CD4-positive, alpha-beta T cell treated with Interferon alpha-2 for 1 hour (primary cell): Measurements from ENCODE around the gene CA5A.

ENCODE experiments used
- DNase-seq, 2 donors: peaks; one replicate each; pipeline ENCODE4 v3.0.0-alpha.2; 2020 to 2022

Gene CA5A

DNA sequence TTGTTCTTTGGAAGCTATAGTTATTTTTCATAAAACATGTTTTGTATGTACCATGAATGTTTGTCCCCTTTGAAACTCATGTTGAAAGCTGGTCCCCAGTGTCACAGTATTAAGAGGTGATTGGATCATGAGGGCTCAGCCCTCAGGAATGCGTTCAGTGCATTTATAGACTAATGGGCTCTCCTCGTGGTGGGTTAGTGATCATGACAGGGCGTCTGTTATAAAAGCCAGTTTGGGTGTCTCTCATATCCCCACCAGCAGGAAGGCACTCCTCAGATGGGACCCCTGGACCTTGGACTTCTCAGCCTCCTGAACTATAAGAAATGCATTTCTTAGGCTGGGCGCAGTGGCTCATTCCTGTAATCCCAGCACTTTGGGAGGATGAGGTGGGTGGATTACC is 25.3 kb upstream of the CA5A start:
- DNase-seq = no peak

DNA sequence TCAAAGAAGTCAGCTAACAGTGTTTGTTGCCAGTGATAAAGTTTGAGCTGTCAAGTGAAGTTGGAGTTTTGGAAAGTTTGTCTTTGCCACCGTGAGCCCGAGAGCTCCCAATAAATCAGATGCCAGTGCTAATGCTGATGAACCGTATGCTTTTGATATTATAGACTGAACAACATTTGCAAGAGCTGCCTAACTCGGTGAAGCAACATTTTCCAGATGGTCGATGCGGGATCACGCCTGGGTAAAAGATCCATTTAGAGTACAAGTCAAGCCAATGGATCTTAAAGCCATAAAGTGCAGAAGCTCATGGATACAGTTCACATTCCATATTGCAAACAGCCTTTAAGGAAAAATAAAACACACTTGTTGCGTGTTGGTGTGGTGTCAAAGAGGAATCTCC is 24.5 kb upstream of the CA5A start:
- DNase-seq = no peak

DNA sequence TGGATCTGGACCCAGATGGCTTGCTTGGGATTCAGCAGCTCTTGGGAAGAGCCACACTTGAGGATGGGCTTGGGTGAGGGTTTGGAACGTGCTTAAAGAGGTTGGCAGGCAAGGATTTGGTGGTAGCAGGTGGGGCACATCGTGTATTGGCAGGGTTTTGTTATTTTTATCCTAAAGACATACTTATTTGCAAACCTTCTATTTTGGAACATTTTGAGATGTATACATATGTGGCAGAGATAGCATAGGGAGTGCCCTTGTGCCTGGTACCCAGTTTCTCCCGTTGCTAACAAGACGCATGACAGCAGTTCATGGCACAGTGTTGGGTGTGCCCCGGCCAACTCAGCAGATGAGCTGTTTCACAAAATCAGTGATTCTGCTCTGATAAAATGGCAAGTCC is 24.0 kb upstream of the CA5A start:
- DNase-seq = no peak

DNA sequence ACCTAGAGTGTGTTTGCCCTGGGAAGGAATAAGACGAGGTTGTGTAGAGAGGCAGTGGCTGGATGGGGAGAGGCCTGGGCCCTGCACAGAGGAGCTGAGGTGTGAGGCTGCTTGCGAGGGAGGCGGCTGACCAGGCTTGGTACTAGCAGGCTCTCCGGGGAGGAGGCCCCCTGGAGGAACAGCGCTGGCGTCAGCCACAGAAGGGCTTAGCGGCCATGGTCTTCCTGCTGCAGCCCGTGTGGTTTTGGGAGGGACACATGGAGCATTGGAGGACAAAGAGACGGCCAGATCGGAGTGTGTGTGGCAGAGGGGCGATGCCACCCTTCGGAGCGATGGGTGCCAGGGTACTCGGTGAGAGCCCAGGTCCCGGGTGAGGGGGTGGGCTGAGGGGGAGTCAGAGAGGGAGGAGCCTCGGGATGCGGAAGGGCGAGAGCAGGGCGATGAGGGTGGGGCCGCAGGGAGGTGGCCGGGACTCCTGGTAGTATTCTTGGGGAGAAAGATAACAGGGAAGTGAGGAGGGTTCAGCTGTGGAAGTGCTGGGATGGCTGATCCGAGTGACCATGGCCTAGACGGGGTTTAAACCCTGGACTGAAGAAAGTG is 23.2 kb upstream of the CA5A start:
- DNase-seq = no peak

DNA sequence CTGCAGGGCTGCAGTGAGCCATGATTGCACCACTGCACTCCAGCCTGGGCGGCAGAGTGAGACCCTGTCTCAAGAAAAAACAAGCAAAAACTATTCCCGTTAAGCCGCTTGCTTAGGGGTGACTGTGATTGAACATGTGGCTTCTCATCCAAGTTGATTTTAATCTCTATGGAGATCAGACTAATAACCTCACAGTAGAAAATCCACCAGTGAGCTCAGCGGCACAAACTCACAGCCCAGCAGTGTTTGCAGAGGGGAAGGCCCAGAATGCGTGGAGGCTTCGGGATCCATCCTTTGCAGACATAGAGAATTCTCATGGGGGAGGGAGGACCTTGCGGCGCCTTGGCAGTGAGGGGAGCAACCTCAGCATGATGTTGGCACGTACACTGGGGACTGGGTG is 22.3 kb upstream of the CA5A start:
- no peak for DNase-seq

DNA sequence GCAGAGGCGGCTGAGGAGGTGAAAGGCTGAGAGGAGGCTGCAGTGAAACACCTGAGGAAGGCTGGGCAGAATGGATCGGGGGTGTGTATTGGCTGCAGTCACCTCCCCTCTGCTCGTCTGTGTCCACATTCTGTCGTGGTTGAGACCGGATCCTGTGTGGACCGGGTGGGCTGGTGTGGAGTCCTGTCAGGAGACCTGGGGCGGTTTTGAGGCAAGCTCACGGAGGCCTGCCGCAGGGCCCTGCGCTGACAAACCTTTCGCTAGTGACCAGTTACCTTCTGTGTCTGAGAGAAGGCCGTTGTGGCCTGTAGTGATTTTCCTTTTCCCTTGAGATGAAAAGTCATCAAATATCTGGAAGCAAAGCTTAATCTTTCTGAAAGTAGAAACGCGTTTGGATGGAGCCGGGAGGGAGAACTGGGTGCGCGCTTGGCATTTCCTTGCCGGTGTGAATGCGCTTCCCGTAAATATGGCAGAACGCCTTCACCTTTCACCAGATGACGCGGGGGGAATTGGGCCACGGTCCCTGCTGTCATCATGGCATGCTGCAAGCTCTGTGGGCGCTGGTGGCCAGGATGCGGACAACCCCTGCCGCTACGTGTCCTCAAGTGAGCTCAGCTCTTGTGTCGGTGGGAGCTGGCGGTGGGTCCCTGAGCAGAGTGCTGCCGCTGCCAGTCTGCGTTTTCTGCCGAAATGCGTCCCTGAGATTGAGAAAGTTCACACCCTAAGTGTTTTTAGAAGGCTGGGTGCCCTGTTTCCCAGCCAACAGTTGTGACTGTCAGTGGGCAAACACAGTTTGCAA is 21.2 kb upstream of the CA5A start:
- no peak for DNase-seq

DNA sequence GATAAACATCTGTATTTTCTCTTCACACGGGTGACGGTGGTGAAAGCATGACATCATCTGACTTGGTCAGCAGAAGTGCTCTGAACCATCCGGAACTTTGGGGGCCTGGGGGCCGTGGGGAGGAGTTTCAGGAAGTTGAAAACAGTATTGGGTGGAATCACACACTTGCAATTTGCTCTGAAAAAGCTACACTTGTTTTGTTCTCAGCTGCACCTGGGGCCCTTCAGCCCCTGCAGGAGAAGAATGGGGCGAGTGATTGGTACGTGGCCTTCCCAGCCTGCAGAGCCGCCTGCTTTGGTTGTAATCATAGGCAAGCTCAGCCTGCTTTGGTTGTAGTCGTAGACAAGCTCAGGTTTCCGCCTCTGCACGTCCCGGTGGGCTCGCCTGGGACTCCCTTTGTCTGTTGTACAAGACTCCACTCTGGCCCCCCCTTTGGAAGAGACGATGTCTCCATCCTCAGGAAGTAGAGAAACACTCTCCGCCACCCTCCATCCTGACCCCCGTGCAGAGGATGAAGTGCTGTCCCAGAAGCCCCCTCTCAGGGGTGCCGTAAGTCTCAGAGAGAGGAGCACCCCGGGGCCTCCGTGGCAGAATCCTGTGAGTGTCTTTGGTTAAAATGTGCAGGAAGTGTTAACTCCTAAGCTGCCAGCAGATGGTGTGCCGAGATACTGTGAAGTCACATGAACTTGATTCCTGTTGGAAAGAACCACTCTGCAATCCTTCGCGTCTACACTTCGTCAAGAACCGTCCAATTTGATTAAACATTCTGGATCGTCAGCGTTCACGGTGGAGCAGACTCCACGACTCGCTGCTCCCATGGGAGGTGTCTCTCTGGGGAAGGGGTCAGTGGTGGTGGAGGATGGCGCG is 20.3 kb upstream of the CA5A start:
- peak; percentile 80 to 84 for DNase-seq

DNA sequence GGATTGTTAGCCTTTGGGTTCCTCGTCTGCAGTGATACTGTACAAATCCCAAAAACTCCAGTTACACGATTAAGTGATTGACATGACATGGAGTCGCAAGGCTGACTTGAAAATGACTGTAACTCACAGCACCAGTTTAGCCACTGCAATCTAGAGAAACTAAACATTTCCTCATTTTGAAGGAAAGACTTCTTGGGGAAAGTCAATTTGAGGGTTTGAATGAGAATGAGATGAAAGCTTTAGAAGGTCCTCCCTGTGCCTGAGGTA is 19.7 kb upstream of the CA5A start:
- no peak for DNase-seq

DNA sequence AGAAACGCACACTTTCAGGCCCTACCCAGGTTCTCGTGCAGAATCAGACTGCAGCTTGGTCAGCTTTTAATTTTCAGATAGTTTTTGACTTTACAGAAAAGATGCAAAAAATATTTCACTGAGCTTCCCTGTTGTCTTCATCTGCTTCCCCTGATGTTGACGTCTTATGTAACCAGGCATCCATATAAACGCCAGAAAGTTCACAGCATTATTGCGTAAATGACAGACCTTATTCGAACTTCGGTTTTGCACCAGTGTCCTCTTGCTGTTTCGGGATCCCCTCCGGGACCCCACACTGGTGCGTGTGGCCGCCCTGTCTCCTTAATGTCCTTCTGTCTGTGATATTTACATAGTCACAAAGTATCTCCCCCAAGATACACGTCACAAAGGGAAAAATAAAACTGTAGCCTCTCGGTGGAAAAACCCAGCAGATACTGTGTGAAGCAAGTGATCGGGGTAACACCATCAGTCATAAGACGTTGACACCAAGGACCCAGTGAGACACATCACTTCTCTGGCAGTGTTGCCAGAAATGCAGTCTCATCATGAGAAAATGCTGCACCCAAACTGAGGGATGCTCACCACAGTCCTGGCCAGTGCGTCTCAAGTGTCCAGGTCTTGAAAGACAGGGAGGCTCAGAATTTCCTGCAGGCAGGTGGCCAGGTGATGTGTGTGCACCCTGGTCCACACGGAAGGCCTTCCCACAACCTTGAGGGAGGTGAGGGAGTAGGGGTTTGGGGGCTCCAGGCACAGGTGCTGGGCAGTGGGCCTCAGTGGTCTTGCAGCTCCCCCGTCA is 19.2 kb upstream of the CA5A start:
- peak in 1 of 2 donors; percentile 18 for DNase-seq

DNA sequence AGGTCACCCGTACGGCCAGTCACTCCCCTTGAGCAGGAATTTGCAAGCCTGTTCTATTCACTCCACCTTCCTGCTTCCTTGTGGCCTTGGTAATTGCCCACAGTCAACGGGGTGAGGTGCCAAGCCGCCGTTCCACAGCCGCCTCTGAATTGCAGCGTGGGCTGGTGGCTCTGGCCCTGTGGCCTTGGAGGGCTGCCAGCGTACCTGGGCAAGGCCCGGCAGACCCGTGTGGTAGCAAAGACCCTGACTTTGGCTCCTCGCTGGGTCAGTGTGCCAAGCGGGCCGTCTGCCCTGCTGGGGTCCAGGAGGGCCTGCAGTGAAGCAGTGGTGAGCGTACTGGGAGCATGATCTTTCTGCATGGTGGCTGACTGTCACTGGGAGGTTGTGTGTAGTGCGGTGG is 18.5 kb upstream of the CA5A start:
- DNase-seq = no peak

DNA sequence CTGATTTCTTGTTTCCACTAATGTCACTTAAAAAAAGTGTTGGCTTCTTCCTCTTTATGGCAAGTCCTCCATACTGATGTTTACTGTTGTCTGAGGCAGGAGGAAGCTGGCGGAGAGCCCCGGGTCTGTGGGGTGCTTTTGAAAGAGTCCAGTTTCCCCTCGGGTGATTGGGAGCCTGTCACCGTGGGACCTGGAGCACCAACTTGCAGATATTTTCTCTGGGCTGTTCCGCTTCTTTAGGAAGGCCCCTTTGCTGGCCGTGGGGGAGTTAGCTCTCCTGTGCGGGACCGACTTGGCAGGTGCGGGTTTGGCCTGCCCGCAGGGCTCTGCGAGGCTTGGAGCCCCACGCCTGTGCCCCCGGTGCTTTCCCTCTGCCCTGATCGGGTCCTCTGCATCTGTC is 18.0 kb upstream of the CA5A start:
- peak in 1 of 2 donors; percentile 38 for DNase-seq

DNA sequence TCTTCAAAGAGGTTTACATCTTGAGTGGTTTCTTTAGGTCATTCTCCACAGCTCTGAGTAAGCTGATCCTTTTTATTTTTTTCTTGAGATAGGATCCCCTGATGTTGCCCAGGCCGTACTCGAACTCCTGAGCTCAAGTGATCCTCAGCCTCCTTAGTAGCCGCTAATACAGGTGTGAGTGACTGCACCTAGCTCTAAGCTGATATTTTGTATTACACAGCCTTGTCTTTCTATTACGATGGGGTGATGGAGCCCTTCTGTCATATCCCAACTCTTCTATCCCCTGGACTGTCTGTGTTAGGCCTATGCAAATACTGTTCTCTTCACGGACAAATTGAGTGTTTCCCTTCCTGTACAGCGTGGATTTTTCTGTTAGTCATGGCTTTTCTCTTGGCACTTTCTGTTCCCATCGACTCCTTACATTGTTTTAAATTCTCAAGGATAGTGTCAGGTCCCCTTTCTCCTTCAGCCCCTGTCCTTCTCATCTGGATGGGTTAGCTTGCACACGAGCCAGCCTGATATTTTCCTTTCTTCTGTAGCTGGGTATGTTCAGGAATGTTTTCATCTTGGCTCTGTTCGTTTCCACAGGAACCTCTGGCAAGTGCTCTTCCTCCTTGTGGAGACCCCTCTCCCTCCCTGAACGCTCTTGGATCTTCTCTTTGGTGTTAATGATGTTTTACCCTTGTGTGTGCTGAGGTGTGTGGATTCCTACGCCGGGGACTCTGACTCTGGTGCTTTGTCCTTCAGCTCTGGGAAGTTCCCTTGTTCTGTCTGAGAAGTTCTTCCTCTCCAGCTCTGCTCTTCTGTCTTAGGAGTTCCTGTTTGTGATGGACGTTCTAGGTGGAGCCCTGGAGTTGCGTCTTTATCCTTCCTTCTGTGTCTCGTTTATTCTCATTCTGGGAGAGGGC is 17.2 kb upstream of the CA5A start:
- peak in 1 of 2 donors; percentile 16 for DNase-seq

DNA sequence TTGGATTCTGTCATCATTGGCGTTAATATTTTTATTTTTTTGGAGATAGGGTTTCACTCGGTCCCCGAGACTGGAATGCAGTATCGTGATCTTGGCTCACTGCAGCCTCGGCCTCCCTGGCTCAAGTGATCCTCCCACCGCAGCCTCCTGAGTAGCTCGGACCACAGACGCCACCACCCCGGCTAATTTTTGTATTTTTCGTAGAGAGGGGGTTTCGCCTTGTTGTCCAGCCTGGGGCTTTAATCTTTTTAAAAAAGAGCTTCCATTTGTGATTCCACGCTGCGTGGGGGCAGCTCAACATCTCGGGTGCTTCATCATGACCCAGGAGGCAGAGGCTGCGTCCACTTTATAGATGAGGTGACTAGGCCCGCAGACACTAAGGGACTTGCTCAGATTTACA is 16.4 kb upstream of the CA5A start:
- no peak for DNase-seq

DNA sequence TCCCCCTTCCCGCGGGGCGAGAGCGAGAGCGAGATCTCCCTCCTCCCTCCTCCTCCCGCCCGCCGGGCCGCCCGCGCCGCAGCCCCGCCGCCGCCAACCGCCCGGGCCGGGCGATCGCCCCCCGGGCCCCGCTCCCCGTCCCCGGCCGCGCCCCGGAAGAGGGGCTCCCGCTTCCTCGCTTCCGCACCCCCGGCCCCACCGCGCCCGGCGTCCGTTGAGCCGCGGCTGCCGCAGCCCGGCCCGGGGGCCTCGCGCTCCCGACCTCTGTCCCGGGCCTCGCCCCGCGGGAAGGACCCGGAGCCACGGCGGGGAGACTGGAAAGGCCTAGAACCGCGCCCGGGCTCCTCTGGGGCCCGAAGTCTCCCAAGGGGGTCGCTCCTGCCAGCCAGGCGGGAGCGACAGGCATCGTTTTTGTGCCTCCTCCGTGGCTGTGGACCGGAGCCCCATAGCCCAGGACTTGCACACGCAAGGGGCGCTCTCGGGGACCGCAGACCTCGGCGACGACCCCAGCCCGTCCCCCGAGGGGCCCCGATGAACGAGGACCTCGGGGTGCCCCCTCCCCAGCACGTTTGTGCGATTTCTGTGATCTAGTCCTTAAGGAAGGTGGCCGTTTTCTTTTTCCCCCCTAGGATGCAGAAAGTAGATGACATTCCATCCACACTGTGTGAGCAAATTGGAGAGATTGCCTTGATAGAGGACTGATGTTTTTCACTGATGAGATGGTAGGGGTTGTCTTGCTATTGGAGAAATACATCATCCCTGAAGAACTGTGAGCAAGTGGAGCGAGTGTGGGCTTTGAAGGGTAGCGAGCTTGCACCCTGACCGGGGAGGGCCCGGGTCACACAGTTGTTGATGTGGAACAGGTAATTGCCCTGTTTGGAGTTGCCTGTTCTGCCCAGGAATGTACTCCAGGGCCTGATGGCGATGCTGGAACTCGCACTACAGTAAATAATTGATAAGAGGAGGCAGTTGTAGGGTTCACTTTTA is 15.5 kb upstream of the CA5A start:
- DNase-seq = no peak

DNA sequence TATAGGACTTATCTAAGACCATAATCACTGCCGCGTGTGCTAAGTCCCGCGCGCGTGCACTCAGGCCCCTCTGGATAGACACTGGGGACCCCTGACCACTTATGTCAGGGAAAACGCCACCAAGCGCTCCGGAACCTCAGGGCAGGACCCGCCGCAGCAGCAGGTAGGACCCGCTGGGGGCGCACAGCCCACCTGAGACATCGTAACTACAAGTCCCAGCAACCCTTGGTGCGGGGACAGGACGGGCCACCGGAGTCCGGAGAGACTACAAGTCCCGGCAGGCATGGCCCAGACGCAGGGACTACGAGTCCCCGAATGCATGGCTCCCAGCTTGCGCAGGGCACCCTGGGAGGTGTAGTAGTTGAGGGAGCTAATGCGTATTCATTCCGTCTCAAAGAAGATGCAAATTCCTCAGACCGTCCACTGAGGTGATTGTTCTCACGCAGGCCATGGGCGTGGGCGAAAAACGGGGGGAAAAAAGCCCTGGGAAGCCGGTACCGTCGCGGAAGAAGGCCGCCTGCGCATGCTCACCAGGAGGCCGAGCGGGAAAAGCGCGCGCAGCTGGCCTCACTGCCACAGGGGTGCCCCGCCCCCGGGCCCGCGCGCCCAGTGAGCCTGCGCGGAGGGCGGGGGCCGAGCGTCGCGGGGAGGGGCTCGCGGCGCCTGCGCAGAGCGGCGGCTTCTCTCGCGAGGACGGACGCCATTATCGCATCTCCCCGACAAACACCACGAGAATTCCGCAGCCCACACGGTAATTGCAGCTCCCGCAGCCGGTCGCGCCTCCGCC is 14.6 kb upstream of the CA5A start, which contains the start of gene BANP:
Gene BANP (plus strand): TSS at position 670 of the 787 bp plus-strand sequence. CDS start 23,682 bp downstream, outside the sequence.
- DNase-seq = peak; percentile 99

DNA sequence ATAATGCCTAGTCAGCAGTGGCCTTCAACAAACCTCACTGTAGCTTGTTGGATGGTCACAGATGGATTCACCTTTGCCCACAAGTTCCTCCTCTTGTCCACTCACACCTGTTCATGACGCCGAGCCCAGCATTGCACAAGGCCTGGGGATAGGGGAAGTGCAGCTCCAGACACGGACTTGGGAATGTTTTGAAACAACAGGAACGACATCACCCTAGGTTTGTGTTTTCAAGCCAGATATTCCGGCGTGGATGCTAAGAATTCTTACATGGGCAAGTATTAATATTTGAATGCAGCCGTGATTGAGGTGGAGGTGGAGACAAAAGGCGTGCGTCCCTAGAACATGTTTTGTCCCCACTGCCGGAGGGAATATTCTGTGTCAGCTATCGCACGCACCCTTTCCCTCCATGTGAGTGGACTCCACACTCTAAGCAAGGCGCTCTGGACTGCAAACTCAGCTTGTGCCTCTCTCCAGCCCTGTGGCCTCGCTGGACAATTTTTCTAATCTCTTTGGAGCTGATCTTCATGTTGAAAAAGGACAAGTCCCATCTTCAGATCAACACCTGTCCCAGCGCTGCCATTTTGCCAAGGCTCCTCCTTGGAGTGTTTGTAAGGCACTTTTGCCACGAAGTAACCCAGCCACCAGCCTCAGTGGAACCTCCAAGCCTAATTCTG is 12.9 kb upstream of the CA5A start:
- no peak for DNase-seq

DNA sequence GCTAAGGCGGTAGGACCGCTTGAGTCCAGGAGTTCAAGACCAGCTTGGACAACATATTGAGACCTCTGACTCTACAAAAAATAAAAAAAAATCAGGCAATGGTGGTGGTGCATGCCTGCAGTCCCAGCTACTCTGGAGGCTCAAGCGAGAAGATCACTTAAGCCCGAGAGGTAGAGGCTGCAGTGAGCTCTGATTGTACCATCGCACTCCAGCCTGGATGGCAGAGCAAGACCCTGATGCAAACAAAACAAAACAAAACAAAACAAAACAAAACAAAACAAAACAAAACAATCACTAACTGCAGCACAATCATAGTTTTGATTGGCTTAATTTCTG is 12.4 kb upstream of the CA5A start:
- no peak for DNase-seq

DNA sequence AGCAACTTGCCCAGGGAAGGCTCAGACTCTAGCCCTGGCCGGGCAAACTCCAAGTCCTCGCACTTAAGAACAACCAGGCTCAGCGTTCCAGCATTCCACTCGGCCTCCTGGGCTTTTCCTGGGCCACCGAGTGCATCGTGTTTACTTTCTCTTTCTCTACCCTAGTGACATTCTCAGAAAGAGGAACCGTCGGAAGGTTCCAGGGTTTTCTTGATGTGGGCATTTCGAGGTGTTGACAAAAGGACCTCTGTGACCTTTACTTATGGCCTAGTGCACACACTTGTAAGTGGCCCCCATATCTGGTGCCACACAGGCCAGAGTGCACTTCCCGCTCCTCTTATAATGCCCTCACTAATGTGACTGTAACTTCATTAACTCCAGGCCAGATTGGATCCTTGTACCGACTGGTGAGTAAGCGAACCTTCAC is 11.8 kb upstream of the CA5A start:
- peak in 1 of 2 donors; percentile 36 for DNase-seq
